RWPE1 (cell line): ENCODE data around the gene SACM1L.

ENCODE experiments used
- CTCF ChIA-PET: fragments of 350-600 bp; sonication (Branson Sonifier 250); formaldehyde crosslinking; extraction: SDS; loops from one replicate; lab custom pipeline; 2021; lab: Yijun Ruan, JAX
- POLR2A ChIA-PET: fragments of 400-600 bp; formaldehyde crosslinking; extraction: SDS; loops from one replicate; lab custom pipeline; 2020; ENCODE audit warnings: antibody characterized with exemption; ENCODE audit not compliant: low non-redundant PET; lab: Yijun Ruan, JAX
- DNase-seq: peaks from one replicate; pipeline ENCODE4 v3.0.0; 2012; ENCODE audit warnings: low spot score
- H3K27ac ChIP-seq: fragments of 450-650 bp; 2 replicates; pipeline ENCODE4 v1.5.1; 2017
- CTCF ChIP-seq: fragments of 450-650 bp; conservative IDR thresholded peaks from 2 replicates; pipeline ENCODE4 v1.5.1; 2017; ENCODE audit warnings: low read depth, mild to moderate bottlenecking

SACM1L gene

GRCh38 chr3:45761831-45762230 is 72.6 kb downstream of the SACM1L start:
- POLR2A ChIA-PET, result no interaction called here
- DNase-seq, result no peak
- H3K27ac ChIP-seq, result no peak overlapping the region
- CTCF ChIA-PET, result interaction anchor here (0.7 to 0.8 kb wide), 4 partner anchors 17 to 245 kb away, joined by 3 read pairs; no protein-coding TSS in a partner anchor
- no peak for TF ChIP-seq CTCF

GRCh38 chr3:45762647-45763302 is 73.6 kb downstream of the SACM1L start:
- H3K27ac ChIP-seq, result no peak overlapping the region
- no peak for DNase-seq
- ChIA-PET POLR2A (no interaction called here), CTCF (interaction anchor here (0.8 to 1.7 kb wide), 2 partner anchors 70 to 71 kb away, joined by 3 to 4 read pairs; no protein-coding TSS in a partner anchor)
- no peak for TF ChIP-seq CTCF

- CTCF ChIA-PET, result interaction anchor here (1.0 to 1.7 kb wide), 3 partner anchors 69 to 166 kb away, joined by 3 to 4 read pairs (median 3); no protein-coding TSS in a partner anchor
- DNase-seq, result no peak
- TF ChIP-seq CTCF, result no peak
- POLR2A ChIA-PET, result no interaction called here
- no peak overlapping the region for H3K27ac ChIP-seq
Observed at GRCh38 chr3:45763303-45763675, 74.1 kb downstream of the SACM1L start.

GRCh38 chr3:45765266-45765851 is 76.2 kb downstream of the SACM1L start:
- POLR2A ChIA-PET, result no interaction called here
- no peak for TF ChIP-seq CTCF
- H3K27ac ChIP-seq, result no peak overlapping the region
- CTCF ChIA-PET, result interaction anchor here (0.7 kb wide), 1 partner anchor 9 kb away, joined by 3 read pairs; no protein-coding TSS in a partner anchor
- DNase-seq, result no peak

GRCh38 chr3:45765958-45766357 is 76.8 kb downstream of the SACM1L start:
- no peak for DNase-seq
- POLR2A ChIA-PET, result no interaction called here
- no peak overlapping the region for H3K27ac ChIP-seq
- TF ChIP-seq CTCF, result no peak
- CTCF ChIA-PET, result interaction anchor here (0.6 kb wide), 1 partner anchor 163 kb away, joined by 3 read pairs; no protein-coding TSS in a partner anchor

- TF ChIP-seq CTCF, result no peak
- POLR2A ChIA-PET, result no interaction called here
- H3K27ac ChIP-seq, result no peak overlapping the region
- DNase-seq, result no peak
- CTCF ChIA-PET, result no interaction called here
Observed at GRCh38 chr3:45771166-45771775, 82.1 kb downstream of the SACM1L start.
